Thoracic aorta (tissue), 2 donors: ENCODE data around the gene SLC38A8. TPM values are rescaled to one million over a fixed set of nuclear protein-coding genes. Genes with fewer than 3 reads are reported as not detected.

Experiments used
- ATAC-seq: fragments of 150-250 bp; one replicate; pipeline ENCODE4 v1.8.0; 2017; ENCODE audit warnings: low read depth; ENCODE audit not compliant: insufficient number of reproducible peaks, low FRiP score
- DNase-seq: peaks from one replicate; pipeline ENCODE4 v3.0.0-alpha.2; 2020; ENCODE audit warnings: low spot score
- H3K27ac ChIP-seq, 2 donors: fragments of 200-600 bp; sonication (generic); 1 replicate in 1 of 2; 2 replicates in 1 of 2; pipeline ENCODE4 v1.5.1; 2016; ENCODE audit warnings: mild to moderate bottlenecking in 2 of 2, moderate library complexity in 2 of 2
- H3K27me3 ChIP-seq: fragments of 200-600 bp; sonication (generic); replicated peaks from 2 replicates; pipeline ENCODE4 v1.6.0; 2016; ENCODE audit warnings: mild to moderate bottlenecking; ENCODE audit not compliant: insufficient read depth
- H3K36me3 ChIP-seq: fragments of 200-600 bp; sonication (generic); one replicate; pipeline ENCODE4 v1.5.1; 2016
- H3K4me1 ChIP-seq, 2 donors: fragments of 200-600 bp; sonication (generic); 1 replicate in 1 of 2; 2 replicates in 1 of 2; pipeline versions ENCODE4 v1.5.1 to v1.6.0; 2016; ENCODE audit warnings: low read depth in 2 of 2, mild to moderate bottlenecking in 1 of 2; ENCODE audit not compliant: control insufficient read depth in 1 of 2
- H3K4me3 ChIP-seq: fragments of 200-600 bp; sonication (generic); 2 replicates; pipeline ENCODE4 v1.5.1; 2016; ENCODE audit warnings: mild to moderate bottlenecking
- H3K9me3 ChIP-seq: fragments of 200-600 bp; sonication (generic); 2 replicates; pipeline ENCODE4 v1.5.1; 2016
- CTCF ChIP-seq: fragments of 200-600 bp; sonication (generic); IDR thresholded peaks from one replicate; pipeline ENCODE4 v1.5.1; 2019; ENCODE audit warnings: antibody characterized with exemption
- total RNA-seq, 2 donors: library from RNA; depleted of rRNA; stranded (reverse); fragments of >200 nt; gene quantifications; one replicate each; pipeline versions ENCODE4 v1.1.0 to v1.2.3, GENCODE V29; 2016

The SLC38A8 gene
- total RNA-seq, 2 donors from 2014 or later = not detected

- Histone ChIP-seq H3K4me1 (no peaks in the 10 kb centered on the region), H3K27ac (no peak overlapping the region), H3K9me3 (no peaks in the 10 kb centered on the region), H3K4me3 (no peak overlapping the region), H3K36me3 (no peaks in the 10 kb centered on the region), H3K27me3 (no peaks in the 10 kb centered on the region)
- no peak for TF ChIP-seq CTCF
- DNase-seq = no peak
- no peak for ATAC-seq
These were observed 59.1 kb downstream of the SLC38A8 start for GRCh38 chr16:83983491-83983890.

- Histone ChIP-seq H3K27me3 (no peaks in the 10 kb centered on the region), H3K9me3 (no peaks in the 10 kb centered on the region), H3K36me3 (no peaks in the 10 kb centered on the region), H3K4me3 (no peak overlapping the region), H3K4me1 (no peaks in the 10 kb centered on the region), H3K27ac (no peak overlapping the region)
- DNase-seq = no peak
- ATAC-seq = no peak
- no peak for TF ChIP-seq CTCF
These were observed 60.8 kb downstream of the SLC38A8 start for GRCh38 chr16:83981799-83982198.

GRCh38 chr16:83980794-83981193 lies 61.8 kb downstream of the SLC38A8 start:
- Histone ChIP-seq H3K27me3 (no peaks in the 10 kb centered on the region), H3K27ac (no peak overlapping the region), H3K9me3 (no peaks in the 10 kb centered on the region), H3K4me1 (no peaks in the 10 kb centered on the region), H3K36me3 (no peaks in the 10 kb centered on the region), H3K4me3 (no peak overlapping the region)
- no peak for DNase-seq
- TF ChIP-seq CTCF = no peak
- ATAC-seq = no peak

- no peaks in the 10 kb centered on the region for H3K9me3 ChIP-seq
- no peaks in the 10 kb centered on the region for H3K27me3 ChIP-seq
- TF ChIP-seq CTCF = no peak
- no peak for DNase-seq
- H3K36me3 ChIP-seq = no peaks in the 10 kb centered on the region
- ATAC-seq = no peak
- H3K4me3 ChIP-seq = no peak overlapping the region
- no peaks in the 10 kb centered on the region for H3K4me1 ChIP-seq
- H3K27ac ChIP-seq = no peak overlapping the region
These were observed 63.2 kb downstream of the SLC38A8 start for GRCh38 chr16:83979441-83979840.

GRCh38 chr16:83978401-83978904 lies 64.1 kb downstream of the SLC38A8 start:
- Histone ChIP-seq H3K4me3 (no peak overlapping the region), H3K36me3 (no peaks in the 10 kb centered on the region), H3K27ac (no peak overlapping the region), H3K4me1 (no peaks in the 10 kb centered on the region), H3K27me3 (no peaks in the 10 kb centered on the region), H3K9me3 (no peaks in the 10 kb centered on the region)
- no peak for TF ChIP-seq CTCF
- ATAC-seq = no peak
- DNase-seq = no peak
